GM18520 (cell line): ENCODE data around the gene CSNK2B.

Experiments used
- ATAC-seq: cut with Tn5 transposase; IDR thresholded peaks from one replicate; pipeline ENCODE4 v1.9.1; 2021; ENCODE audit not compliant: unreplicated experiment

Gene CSNK2B

DNA sequence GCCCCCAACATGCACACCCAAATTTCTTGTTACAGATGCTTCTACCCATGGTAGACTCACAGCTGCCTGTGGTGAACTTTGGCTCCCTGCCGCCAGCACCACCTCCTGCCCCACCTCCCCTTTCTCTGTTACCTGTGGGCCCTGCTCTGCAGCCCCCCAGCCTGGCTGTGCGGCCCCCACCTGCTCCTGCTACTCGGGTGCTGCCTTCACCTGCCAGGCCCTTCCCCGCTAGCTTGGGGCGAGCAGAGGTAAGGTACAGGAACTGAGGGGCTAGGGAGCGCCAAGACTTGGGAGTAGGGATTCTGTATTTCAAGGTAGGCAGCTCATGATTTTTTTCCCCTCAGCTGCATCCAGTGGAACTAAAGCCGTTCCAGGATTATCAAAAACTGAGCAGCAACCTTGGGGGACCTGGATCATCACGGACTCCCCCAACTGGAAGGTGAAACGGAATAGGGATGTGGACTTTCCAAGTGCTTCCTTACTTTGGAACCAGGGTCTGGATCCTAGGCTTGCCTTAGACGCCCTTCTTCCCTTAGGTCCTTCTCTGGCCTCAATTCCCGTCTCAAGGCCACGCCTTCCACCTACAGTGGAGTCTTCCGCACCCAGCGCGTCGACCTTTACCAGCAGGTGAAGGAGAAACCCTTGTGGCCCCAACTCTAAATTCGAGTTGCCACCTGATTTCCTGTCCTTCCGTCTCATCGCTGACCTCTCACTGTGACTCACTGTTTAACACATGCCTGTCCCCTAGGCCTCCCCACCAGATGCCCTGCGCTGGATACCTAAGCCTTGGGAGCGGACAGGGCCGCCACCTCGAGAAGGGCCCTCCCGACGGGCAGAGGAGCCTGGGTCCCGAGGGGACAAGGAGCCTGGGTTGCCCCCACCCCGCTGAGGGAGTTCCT is 28.9 kb upstream of the CSNK2B start:
- ATAC-seq = no peak

DNA sequence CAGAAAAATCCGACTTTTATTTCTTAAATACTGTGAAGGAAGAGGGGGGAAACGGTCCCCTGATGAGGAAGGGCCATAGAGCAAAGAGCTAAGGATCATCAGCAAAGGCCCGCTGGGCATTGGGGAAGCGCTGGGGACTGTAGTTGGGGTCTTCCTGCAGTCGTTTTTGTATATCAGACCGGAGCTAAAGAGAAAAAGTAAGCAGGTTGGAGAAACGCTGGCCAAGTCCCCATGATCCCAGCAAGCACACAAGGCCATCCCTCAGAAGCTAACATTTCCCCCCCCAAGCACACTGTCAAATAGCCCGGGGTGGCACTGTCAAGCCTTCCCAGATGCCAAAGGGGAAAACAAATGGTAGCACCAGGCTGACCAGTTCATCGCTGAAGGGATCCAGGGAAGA is 26.8 kb upstream of the CSNK2B start:
- ATAC-seq = no peak

GRCh38 chr6:31639449-31639861 is 26.4 kb upstream of the CSNK2B start:
- ATAC-seq = no peak

- ATAC-seq = no peak
Observed at GRCh38 chr6:31640612-31641011, 25.3 kb upstream of the CSNK2B start.

DNA sequence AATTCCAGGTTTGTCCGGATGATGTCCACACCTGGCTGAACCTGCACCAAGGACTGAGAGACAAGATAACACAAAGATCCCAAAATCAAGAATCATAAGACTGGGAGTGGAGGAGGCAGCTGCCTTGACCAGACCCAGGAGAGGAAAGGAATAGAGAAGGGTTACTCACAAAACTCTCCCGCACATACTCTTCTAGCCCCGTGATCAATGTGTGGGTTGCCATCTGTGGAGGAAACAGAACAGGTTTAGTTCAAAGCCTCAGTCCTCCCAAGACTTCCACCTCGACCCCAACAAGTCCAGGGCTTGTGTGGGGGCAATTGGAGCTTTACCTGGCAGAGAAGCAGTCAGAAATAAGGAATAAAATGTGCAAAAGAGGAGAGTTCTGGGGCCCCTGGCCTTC is 24.5 kb upstream of the CSNK2B start:
- no peak for ATAC-seq

- ATAC-seq = no peak
Observed at GRCh38 chr6:31642798-31643570, 22.9 kb upstream of the CSNK2B start.

- ATAC-seq = no peak
Observed at GRCh38 chr6:31643818-31644454, 21.9 kb upstream of the CSNK2B start.

GRCh38 chr6:31645325-31645724 is 20.6 kb upstream of the CSNK2B start:
- ATAC-seq = no peak

DNA sequence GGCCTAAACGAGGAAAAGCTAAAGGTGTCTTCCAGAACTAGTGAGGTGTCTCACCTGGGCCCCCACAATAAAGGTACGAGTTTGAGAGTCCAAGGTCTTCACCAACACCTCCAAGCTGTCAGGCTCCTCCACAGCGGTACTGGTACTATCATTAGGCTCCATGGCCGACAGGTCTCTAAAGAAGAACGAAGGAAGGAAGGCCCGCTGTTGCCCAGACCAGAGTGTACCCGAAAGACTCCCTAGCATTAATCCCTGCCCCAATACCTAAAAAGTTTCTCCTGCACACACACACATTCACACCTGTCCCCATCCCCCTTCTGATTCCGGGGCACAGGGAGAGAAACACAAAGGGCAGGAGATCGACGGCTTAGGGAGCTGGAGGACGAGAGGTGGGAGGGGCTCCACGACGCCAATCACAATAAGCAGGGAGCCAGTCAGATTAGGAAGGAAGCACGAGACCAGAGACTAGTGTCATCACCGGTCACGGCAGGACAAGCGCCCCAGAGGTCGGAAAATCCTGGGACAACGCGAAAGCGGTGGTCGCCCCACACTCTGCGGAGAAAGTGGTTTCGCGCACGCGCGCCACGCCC is 14.2 kb upstream of the CSNK2B start:
- peak; percentile 24 for ATAC-seq

- ATAC-seq = peak; percentile 40
Observed at GRCh38 chr6:31652925-31653724, 12.8 kb upstream of the CSNK2B start.

DNA sequence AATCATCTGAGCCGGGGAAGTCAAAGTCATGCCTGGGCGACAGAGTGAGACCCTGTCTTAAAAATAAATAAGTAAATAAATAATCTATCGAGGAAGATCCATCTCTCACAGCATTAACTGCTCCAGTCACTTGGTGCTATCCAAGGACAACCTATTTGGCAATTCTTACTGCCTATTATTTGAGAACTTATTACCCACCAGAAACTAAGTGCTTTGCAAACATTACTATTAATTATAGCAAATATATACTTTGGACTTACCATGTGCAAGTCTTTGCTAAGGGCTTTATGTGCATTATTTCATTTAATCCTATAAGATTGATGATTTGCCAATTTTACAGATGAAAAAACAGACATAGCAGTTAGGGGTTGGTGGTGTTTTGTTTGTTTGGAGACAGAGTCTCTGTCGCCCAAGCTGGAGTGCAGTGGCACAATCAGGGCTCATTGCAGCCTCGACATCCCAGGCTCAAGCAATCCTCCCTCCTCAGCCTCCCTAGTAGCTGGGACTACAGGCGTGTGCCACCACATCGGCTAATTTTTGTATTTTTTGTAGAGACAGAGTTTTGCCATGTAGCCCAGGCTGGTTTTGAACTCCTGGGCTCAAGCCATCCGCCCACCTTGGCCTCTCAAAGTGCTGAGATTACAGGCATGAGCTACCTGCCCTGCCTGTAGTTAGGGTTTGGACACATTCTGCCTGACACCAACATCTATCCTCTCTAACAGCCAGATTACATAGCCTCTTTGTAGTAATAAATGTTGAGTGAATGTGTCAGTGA is 11.1 kb upstream of the CSNK2B start:
- no peak for ATAC-seq

GRCh38 chr6:31655349-31656237 is 10.3 kb upstream of the CSNK2B start, which contains the start of gene APOM:
TSS of gene APOM (plus strand) at chr6:31655894. CDS start at chr6:31655967, 73 bp downstream.
- ATAC-seq = no peak

DNA sequence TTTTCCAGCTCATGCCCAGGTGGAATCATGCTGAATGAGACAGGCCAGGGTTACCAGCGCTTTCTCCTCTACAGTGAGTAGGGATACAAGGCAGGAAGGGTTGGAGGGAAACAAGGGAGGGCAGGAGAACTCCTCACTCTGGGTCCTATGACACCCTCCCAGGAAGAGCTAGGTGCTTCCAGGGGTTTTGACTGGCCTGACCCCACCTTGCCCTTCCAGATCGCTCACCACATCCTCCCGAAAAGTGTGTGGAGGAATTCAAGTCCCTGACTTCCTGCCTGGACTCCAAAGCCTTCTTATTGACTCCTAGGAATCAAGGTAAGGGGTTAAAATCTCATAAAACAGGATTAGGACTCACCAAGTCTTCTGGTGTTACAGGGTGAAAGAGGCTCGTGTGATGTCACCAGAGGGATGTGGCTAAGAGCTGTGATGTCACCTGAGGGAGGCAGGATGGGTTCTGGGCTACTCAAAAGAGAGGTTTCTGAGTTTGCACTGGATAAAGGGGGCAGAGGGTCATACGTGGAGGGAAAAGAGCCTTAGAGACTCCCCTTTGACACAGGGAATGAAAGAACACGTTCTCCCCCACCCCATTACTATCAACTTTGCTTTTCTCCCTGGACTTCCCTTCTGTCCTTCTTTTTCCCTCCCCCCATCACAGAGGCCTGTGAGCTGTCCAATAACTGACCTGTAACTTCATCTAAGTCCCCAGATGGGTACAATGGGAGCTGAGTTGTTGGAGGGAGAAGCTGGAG is 8.3 kb upstream of the CSNK2B start:
- no peak for ATAC-seq

- no peak for ATAC-seq
Observed at GRCh38 chr6:31658158-31658688, 7.7 kb upstream of the CSNK2B start.

DNA sequence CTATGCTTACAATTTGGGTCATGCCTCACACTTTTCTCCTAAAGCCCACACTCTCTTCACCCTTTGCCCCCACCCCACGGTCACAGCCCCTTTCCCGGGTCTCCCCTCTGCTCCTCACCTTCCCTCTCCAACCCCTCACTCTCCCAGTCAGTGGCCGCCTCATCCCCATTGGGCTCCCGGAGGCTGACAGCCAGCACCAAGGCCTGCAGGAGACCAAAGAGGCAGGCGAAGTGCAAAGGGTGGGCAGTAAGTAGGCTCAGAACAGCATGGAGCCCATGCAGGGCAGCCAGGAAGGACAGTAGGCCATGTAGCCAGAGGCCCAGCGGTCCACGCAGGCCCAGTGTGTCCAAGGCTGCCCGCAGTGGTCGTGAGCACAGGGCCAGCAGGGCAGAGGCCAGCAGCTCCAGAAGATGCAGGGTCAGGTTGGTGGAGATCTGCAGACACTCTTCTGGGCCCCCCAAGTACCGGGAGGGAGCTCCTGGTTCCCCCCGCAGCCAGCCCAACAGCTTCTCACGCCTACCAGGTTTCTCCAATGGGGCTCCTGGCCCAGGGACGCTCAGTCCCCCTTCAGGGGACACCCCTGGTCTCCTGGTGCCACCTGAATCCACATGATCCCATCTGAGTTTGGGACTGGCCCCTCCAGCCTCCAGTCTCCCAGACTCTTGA is 6.8 kb upstream of the CSNK2B start:
- ATAC-seq = no peak

DNA sequence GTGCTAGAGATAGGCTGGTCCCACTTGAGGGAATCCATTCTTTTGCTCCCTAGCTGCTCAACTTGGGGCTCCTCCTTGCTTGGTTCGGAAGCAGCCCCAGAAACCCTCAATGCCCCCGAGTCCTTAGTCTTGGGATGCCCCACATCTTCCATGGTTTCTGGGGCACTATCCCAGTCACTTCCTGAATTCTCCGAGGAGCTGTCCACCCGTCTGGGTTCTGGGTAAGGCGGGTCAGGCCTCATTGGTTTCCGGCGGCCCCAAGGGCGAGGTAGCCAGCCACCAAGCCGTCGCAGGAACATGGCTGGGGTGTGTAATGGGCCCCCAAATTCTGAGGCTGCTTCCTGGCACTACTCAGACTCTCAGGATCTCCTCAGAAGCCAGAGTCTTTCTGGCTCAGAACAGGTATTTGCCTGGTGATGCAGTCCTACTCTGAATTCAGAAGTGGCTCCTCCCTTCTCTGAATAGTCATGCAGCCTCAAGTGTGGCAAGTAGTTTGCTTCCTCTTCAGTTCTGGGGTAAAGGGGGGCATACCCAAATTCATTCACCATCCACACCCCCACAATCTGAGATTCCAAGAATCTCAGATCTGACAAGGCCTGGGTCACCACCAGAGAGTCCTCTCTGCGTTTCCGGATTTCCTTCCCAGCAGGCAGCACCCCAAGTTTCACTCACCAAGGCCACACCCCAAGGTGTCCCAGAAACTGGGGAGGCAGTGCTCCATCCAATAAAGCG is 6.1 kb upstream of the CSNK2B start:
- no peak for ATAC-seq
